Measurements from ENCODE around the gene FRMD4A.
A peak's percentile ranks its signal among the peaks of the same experiment; 100 is the strongest.
"Not testable (repeated sequence)": the region's sequence is repeated elsewhere in the genome, so short reads cannot be mapped to it uniquely, and the experiment has no call there.

Gene FRMD4A

GRCh38 chr10:13971601-13972475, 358.9 kb downstream of the FRMD4A start:
- no peak for DNase-seq

DNA sequence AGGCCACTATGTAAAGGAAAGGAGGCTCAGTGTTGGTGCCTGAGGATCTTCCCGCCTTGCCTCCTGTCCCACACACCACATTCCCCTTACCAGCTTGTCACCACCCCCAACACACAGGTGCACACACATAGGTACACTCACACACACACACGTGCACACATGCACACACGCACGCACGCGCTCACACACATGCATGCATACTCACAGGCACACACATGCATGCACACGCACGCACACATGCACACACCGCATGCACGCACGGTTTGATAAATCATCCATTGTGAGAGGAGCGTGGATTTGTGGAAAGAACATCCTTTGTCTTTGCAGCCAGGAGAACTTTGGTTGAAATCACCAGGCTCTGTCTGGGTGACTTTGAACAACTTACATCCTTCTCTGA, 359.8 kb downstream of the FRMD4A start:
- no peak for DNase-seq

- no peak for DNase-seq
Observed at GRCh38 chr10:13970236-13970956, 360.3 kb downstream of the FRMD4A start.

DNA sequence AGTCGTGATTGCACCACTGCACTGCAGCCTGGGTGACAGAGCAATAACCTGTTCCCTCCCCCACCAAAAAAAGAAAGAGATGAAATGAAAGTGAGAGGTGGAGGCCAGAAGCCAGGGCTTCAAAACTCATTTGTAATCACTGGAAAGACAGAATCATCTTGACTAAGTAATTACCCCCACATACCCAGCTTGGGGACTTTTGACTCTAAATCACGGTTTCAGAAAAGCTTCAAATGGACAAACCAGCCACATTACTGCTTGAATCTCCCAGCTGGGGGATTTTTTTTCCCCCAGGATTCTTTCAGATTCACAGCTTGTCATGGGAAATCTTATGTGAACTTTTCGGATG, 361.0 kb downstream of the FRMD4A start:
- peak; percentile 12 for DNase-seq

GRCh38 chr10:13969118-13969791, 361.5 kb downstream of the FRMD4A start:
- DNase-seq, result no peak

DNA sequence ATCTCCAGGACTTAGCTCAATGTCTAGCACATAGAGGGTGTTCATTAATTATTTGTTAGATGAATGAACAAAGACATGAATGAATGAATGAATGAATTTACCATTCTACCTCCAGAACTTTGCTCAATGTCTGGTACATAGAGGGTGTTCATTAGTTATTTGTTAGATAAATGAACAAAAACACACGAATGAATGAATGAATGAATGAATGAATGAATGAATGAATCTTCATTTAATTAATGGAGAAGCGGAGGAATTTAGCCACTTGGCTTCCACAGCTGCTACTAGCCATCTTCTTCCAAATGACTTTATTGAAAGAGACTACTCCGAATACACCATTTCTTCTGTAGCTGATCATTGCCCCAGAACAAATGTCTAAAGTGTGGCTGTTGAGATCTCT, 368.9 kb downstream of the FRMD4A start:
- DNase-seq, result no peak

GRCh38 chr10:13961097-13961496, 369.6 kb downstream of the FRMD4A start:
- DNase-seq, result no peak

DNA sequence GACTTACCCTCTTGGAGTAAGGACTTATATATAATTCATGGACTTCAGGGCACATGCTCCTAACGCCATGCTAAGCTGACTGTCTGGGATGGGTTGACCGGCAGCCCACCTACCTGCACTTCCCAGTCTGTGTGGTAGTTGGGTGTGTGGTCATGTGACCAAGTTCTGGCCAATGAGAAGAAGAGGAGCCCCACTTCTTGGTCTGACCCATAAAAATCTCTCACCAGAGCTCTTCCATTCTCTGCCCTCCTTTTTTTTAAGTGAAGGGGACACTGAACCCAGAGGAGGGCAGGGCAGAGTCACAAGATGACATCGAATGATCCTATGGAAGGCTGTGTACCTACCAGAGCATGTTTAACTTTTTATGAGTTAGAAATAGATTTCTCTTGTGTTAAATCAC, 370.1 kb downstream of the FRMD4A start:
- no peak for DNase-seq

DNA sequence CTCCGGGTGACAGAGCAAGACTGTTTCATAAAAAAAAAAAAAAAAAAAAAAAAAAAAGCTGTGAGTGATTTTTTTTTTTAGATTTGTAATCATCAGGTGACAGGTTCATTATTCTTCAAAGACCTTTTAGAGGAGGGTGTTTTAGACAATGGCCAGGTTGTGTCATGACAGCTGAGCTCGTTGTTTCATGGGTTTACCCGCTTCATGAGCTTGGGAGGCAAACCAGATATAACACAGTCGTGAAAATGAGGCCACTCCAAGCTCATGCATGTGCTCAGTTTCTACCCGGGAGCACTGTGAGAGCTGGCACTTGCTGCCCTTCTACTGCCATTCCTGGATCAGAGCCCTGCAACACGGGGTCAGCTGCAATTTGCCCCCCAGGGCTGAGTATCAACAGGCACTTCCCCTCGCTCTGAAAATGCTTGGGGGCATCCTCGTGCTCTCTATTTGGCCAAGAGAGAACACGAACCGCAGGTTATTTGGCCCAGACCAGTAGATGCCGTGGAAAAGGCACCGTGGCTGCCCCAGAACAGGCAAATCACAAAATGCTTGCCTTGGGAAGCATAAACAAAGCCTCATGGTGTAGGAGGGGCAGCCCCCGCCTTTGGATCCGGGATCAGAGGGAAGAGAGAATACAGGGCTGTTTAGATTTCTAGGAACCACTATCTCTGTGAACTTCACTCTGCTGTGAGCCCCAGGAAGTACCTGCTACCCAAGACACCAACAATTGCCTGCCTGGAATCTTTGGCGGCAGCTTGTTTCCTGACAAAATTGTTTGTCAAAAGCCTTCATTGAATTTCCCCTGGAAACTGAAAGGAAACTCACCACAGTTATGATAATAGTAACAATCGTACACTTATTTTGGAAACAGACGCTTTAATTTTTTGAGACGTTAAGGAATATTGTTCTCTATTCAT, 371.0 kb downstream of the FRMD4A start:
- DNase-seq, result no peak

GRCh38 chr10:13957856-13958255, 372.9 kb downstream of the FRMD4A start:
- no peak for DNase-seq

- DNase-seq, result no peak
Observed at GRCh38 chr10:13956826-13957225, 373.9 kb downstream of the FRMD4A start.

- DNase-seq, result no peak
Observed at GRCh38 chr10:13955409-13956068, 375.2 kb downstream of the FRMD4A start.

GRCh38 chr10:13954195-13954594, 376.5 kb downstream of the FRMD4A start:
- not testable (repeated sequence) for DNase-seq

- no peak for DNase-seq
Observed at GRCh38 chr10:13953371-13953770, 377.4 kb downstream of the FRMD4A start.

GRCh38 chr10:13950543-13950939, 380.2 kb downstream of the FRMD4A start:
- no peak for DNase-seq

GRCh38 chr10:13949844-13950542, 380.7 kb downstream of the FRMD4A start:
- no peak for DNase-seq

GRCh38 chr10:13946209-13946460, 384.6 kb downstream of the FRMD4A start:
- no peak for DNase-seq

- DNase-seq, result no peak
Observed at GRCh38 chr10:13945390-13946208, 385.1 kb downstream of the FRMD4A start.

GRCh38 chr10:13944823-13945222, 385.9 kb downstream of the FRMD4A start:
- no peak for DNase-seq

- no peak for DNase-seq
Observed at GRCh38 chr10:13943735-13944398, 386.9 kb downstream of the FRMD4A start.
